ENCODE data around the gene ISG15.

ISG15 gene

DNA sequence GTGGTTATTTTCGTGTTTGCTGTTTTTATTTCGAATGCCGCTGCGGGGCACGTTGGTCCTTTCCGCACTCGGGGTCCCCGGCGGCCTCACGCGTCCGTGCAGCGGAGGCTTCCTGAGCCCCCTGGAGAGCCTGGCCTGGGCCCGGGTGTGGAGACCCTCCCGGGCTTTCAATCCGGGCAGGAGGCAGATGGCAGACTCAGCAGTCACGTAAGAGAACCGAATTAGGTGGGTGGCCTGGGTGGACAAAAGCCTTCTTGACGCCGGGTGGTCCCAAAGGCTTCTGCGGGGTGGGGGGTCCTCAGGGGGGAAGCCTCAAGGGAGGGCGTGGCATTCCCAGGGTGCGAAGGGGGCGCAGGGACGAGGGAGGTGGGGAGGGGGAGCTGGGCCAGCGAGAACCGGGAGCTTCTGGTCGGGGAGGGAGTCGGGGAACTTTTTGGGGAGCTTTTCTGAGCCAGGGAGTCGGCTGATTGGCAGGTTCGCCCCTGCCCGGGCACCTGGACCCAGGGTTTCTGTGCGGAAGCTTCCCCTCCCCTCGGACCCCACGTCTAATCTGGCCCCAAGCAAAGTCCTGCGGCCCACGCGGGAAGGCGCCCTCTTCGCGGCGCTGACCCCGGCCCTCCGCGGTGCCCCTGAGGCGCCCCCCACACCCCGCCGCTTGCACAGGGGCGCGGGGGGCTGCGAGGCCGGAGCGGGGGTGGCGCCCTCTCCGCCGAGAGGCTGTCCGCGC is 12.1 kb upstream of the ISG15 start:
- TF ChIP-seq, protein P1, sequence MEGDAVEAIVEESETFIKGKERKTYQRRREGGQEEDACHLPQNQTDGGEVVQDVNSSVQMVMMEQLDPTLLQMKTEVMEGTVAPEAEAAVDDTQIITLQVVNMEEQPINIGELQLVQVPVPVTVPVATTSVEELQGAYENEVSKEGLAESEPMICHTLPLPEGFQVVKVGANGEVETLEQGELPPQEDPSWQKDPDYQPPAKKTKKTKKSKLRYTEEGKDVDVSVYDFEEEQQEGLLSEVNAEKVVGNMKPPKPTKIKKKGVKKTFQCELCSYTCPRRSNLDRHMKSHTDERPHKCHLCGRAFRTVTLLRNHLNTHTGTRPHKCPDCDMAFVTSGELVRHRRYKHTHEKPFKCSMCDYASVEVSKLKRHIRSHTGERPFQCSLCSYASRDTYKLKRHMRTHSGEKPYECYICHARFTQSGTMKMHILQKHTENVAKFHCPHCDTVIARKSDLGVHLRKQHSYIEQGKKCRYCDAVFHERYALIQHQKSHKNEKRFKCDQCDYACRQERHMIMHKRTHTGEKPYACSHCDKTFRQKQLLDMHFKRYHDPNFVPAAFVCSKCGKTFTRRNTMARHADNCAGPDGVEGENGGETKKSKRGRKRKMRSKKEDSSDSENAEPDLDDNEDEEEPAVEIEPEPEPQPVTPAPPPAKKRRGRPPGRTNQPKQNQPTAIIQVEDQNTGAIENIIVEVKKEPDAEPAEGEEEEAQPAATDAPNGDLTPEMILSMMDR (IDR thresholded peaks at IDR 0.05) = no peak

DNA sequence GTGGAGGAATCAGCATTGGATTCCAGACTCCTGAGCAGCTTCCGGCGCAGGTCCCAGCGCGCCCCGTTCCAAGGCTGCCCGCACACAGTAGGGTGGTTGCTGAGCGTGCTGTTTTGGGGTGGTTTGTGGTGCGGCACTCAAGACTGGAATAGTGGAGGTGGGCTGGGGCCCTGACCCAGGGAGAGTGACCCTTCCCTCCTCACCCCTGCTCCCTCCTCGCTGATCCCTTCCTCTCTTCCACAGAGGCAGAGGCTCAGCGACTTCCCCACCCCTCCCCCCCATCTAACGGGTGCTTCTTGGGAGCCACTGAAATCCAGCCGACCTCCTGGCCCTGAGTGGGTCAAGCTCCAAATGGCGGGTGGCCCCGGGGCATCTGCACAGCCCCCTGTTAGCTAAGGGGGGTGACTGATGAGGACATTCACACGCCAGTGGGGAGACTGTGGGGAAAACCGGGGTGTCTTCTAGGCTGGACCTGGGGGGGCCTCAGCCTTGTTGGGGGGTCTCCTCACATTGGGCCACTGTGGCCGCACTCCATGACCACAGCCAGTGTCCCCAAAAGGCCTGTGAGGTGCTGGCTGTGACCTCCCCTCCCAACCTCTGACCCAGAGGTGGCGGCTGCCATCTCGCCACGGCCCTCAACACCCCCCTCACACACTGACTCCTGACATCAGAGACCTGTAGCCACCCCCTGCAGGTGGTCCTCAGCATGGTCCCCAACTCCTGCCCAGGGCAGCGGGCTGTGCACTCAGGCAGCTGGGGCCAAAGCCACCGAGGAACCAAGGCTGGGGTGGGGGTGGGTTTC is 9.5 kb upstream of the ISG15 start:
- TF ChIP-seq, protein P1 (IDR thresholded peaks at IDR 0.05) = no peak

DNA sequence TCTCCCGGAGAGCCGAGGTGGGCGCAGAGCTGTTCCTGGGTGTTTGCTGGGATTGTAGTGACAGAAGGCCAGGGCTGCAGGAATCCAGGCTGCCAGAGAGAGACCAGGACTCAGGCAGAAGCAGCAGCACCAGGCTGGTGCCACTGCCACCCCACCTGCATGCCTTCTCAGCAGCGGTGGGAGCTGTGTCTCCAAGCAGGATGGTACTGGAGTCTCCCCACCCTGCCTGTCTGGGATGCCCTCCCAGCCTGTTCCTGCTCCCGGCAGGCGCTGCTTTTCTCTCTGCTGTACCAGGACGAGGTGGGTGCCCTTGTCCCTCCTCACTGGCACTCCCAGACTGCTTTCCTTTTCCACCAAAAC is 8.9 kb upstream of the ISG15 start:
- TF ChIP-seq, protein P1 (IDR thresholded peaks at IDR 0.05) = no peak

DNA sequence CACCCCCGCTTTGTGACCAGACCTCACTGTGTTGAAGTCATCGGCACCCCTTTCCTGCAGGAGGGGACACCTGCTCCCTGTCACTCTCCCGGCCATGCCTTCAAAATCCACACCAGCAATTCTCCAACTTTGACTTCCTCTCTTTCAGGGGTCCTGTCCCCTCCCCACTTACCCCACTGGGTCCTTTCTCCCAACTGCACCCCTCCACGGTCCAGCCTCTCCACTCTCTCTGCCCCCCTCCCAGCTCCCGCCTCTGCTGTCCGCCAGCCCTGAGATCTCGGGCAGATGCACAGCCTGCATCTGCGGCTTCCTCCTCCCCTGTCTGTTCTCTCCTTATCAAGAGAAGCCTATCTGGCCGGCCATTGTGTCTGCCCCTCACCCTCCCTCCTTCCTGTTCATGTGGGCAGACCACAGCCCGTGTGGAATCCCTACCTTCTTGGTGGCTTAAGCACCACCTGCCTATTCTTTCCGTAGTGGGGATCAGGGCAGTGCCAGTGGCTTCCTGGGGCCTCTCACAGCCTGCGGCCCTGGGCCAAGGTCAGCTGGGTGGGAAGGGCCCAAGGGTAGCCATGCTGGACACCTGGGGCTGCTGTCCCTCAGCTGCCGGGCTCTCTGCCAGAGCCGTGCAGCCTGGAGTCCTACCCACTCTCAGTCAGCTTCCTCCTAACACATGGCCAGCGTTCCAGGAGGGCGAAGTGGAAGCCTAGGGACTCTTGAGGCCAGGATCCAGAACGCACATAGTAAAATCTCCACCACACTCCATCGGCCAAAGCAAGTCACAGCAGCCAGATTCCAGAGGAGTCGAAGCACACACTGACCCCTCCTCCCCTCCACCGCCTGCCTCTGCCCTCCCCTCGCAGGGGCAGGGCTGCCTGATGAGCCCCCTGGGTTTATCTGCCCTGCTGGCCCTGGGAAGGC is 8.3 kb upstream of the ISG15 start:
- TF ChIP-seq, protein P1 (IDR thresholded peaks at IDR 0.05) = no peak

DNA sequence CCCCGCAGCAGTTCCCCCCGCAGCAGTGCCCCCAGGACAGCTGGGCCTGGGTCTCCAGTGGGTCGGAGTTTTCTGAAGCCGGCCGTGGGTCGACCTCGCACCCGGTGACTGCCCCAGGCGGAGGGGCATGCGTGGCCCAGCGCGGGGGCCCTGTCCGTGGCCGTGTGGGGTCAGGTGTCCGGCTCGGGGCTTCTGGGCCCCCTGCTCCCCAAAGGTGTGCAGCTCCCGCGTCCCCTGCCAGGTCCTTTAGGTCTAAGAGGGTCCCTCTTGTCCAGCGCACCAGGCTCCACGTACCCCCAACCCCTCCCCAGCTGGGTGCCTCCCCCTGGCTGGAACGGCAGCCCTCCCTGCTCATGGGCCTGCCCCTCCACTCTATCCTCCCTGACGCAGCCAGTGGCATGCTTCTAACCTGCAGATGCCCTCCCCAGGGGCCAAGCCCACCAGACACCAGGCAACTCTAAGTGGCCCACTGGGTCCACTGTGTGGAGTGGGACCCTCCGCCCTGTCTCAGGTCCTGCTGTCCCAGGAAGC is 7.5 kb upstream of the ISG15 start:
- TF ChIP-seq, protein P1 (IDR thresholded peaks at IDR 0.05) = no peak

DNA sequence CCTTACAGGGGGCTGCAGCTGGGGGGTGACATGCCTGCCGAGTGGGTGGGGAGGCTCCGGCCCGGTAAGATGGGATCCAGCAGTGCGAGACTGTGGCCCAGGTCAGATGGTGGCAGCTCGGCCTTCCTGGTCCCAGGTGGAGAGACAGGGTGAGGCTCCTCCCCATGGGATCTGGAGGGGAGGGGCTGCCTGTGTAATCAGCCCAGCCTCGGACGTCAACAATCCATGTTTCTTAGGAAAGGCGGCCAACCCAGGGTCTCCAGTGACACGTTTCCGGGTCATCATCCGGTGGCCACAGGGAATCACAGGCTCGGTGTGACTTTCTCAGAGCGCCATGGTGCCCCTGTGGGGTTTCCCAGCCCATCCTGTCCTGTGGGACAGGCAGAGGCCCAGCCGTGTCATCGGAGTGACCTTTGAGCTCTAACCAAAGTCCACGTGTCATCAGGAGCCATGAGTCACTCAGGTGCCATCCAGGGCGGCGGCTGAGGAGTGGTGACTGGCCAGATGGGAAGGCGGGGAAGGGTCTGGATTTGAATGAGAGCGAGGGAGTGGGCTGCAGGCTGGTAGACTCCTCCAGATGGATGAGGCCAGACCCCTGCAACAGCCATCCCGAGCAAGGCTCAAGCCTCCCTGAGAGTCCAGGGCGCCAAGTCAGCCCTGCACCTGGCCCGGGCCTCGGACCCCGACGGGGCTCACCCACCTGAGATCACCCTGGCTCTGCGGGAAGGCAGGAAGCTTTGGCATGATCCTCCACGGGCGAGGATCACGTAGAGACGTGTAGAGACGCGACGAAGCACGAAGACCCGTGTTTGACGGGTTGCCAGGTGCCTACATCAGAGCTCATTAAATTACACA is 6.8 kb upstream of the ISG15 start:
- TF ChIP-seq, protein P1 (IDR thresholded peaks at IDR 0.05) = no peak

All from LNCAP (cell line).